ENCODE results near the gene CLDN15.

DNA sequence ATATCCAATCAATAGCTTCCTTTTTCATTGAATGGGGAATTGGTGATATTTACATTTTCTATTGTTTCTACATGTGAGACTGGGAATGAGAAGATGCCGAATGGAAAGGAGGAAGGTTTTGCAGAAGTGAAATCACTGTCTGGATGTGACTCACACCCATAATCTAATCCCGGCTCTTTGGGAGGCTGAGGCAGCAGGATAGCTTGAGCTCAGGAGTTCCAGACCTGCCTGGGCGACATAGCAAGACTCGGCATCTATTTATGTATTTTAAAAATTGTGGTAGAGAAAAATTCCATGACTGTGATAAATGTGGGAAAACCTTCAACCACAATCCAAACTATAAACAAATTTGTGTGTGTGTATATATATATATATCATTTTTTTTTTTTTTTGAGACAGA, 18.2 kb upstream of the CLDN15 start:
- TF ChIP-seq TAF1 (IDR thresholded peaks at IDR 0.05; ENCODE audit: low read depth, low read length) = no peak
- TF ChIP-seq POLR2AphosphoS5 (IDR thresholded peaks at IDR 0.05; ENCODE audit: low read depth, low read length) = no peak
- TF ChIP-seq POLR2A (IDR thresholded peaks at IDR 0.05; ENCODE audit: low read depth, low read length) = no peak
- TF ChIP-seq SPI1 (IDR thresholded peaks at IDR 0.05; ENCODE audit: low read depth, low read length) = no peak
